ENCODE measurements around the gene GSTM3.

DNA sequence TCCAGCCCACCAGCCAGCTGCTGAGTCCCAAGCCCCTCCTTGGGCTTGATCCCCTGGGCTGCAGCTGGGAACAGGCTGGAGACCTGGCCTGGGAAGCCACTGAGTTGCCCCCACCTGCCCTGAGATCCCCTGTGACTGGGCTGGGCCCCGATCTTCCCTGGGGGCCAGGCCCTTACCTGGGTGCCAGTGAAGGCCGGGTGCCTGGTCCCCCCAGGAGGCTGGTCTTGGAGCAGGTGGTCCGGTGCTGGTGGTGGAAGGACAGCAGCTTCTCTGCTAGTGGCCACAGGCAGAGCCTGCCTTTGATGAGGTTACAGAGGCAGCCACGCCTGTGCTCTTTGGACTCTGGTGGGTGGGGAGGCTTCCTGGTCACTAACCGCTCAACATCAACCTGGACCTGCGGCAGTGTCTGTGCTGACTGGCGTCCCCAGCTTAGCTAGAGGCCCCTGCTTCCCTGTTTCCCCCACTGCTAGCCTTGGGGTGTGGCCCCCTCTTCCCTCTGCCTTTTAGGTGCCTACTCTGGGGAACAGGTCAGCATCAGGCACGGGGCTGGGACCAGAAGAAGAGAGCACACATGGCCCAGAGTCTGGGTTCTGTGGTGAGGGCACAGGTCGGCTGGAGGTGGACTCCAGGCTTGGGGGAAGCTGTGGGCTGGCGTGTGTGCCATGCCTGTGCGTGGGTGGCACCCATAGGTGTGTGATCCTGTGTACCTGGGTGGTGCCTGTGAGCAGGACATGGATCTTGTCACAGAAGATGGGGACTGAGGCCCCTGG lies 23.0 kb upstream of the GSTM3 start, which contains the start of gene EPS8L3:
- TF ChIP-seq GATA3 (IDR thresholded peaks at IDR 0.05; ENCODE audit: low read depth, low read length) (no peak), GATA2 (IDR thresholded peaks at IDR 0.05; ENCODE audit: low read depth, low read length) (no peak)
